Prostate gland (tissue), 2 donors: ENCODE measurements around the gene FARP1. TPM values are rescaled to one million over a fixed set of nuclear protein-coding genes. Genes with fewer than 3 reads are reported as not detected.

ENCODE experiments used
- DNase-seq: peaks from one replicate; pipeline ENCODE4 v3.0.0-alpha.2; 2019; ENCODE audit warnings: low spot score
- H3K27ac ChIP-seq, 2 donors: fragments of 200-600 bp; sonication (generic); 2 replicates each; pipeline ENCODE4 v1.5.1; 2017 to 2019
- H3K27me3 ChIP-seq: fragments of 200-600 bp; sonication (generic); replicated peaks from 2 replicates; pipeline ENCODE4 v1.5.1; 2019; ENCODE audit not compliant: insufficient read depth
- H3K36me3 ChIP-seq, 2 donors: fragments of 200-600 bp; sonication (generic); 1 replicate in 1 of 2; 2 replicates in 1 of 2; pipeline versions ENCODE4 v1.5.1 to v1.8.1; 2017 to 2019
- H3K4me1 ChIP-seq: fragments of 200-600 bp; sonication (generic); replicated peaks from 2 replicates; pipeline ENCODE4 v1.5.1; 2019
- H3K4me3 ChIP-seq, 2 donors: fragments of 200-600 bp; sonication (generic); 2 replicates each; pipeline ENCODE4 v1.5.1; 2017 to 2019
- H3K9me3 ChIP-seq: fragments of 200-600 bp; sonication (generic); 2 replicates; pipeline ENCODE4 v1.5.1; 2017
- CTCF ChIP-seq, 4 experiments: fragments of 200-600 bp in 2 of 4; fragments of 450-650 bp in 2 of 4; sonication (generic) in 2 of 4; IDR thresholded peaks; 1 replicate in 3 of 4; 2 replicates in 1 of 4; pipeline ENCODE4 v1.5.1; 2016 to 2019; ENCODE audit warnings: antibody characterized with exemption in 4 of 4, mild to moderate bottlenecking in 2 of 4, moderate library complexity in 2 of 4
- POLR2A ChIP-seq: fragments of 450-650 bp; IDR thresholded peaks from one replicate; pipeline ENCODE4 v1.6.1; 2016; ENCODE audit warnings: antibody characterized with exemption, mild to moderate bottlenecking
- POLR2AphosphoS5 ChIP-seq: sonication (generic); formaldehyde crosslinking; IDR thresholded peaks from one replicate; pipeline ENCODE4 v1.6.1; 2017; ENCODE audit warnings: antibody characterized with exemption
- WGBS: methylation state at CpG from one replicate; pipeline ENCODE4 v1.1.5; 2018; 5-methylcytosine and 5-hydroxymethylcytosine counted together
- intact Hi-C: fragments of 100-400 bp; cut with DNase I; formaldehyde crosslinking; loops from one replicate; pipeline ENCODE4 v1.14.2; 2022
- total RNA-seq, 2 donors: library from RNA; depleted of rRNA; stranded (reverse); fragments of >200 nt; gene quantifications; one replicate each; pipeline ENCODE4 v1.1.0, GENCODE V29; 2016

FARP1 gene
- total RNA-seq, 2 donors from 2014 or later, result 70.6 to 77.5 TPM

- peak overlapping the region in 1 of 2 donors; percentile 26 for H3K27ac ChIP-seq
- H3K4me1 ChIP-seq, result peaks cover 14% of the 10 kb centered on the region
- WGBS, result 79% methylated on average over 6 of the region's 6 CpGs
These were observed 349.6 kb downstream of the FARP1 start for GRCh38 chr13:98492335-98493041.

GRCh38 chr13:98493042-98493712, 350.3 kb downstream of the FARP1 start:
- no peak for DNase-seq
- Histone ChIP-seq H3K27me3 (no peaks in the 10 kb centered on the region), H3K9me3 (no peaks in the 10 kb centered on the region), H3K4me3 (no peak overlapping the region), H3K4me1 (peaks cover 15% of the 10 kb centered on the region), H3K27ac (peak overlapping the region in 1 of 2 donors; percentile 26), H3K36me3 (no peaks in the 10 kb centered on the region)
- intact Hi-C loops, result no loop called here
- 60% methylated on average over 6 of the region's 6 CpGs for WGBS
- no peak for TF ChIP-seq CTCF (IDR thresholded peaks at IDR 0.05)
- TF ChIP-seq POLR2A, result no peak
- no peak for TF ChIP-seq POLR2AphosphoS5

More at GRCh38 chr13:98492335-98493041, 349.6 kb downstream of the FARP1 start:
- intact Hi-C loops, result no loop called here
- TF ChIP-seq POLR2A, result no peak
- TF ChIP-seq POLR2AphosphoS5, result no peak
- TF ChIP-seq CTCF (IDR thresholded peaks at IDR 0.05), result no peak
- no peaks in the 10 kb centered on the region for H3K36me3 ChIP-seq
- no peaks in the 10 kb centered on the region for H3K9me3 ChIP-seq
- DNase-seq, result no peak
- H3K27me3 ChIP-seq, result no peaks in the 10 kb centered on the region
- H3K4me3 ChIP-seq, result no peak overlapping the region

- Histone ChIP-seq H3K4me1 (peaks cover 15% of the 10 kb centered on the region), H3K9me3 (no peaks in the 10 kb centered on the region), H3K27me3 (no peaks in the 10 kb centered on the region), H3K4me3 (no peak overlapping the region), H3K36me3 (no peaks in the 10 kb centered on the region), H3K27ac (peak overlapping the region in 1 of 2 donors; percentile 70)
- WGBS, result 83% methylated on average over 13 of the region's 13 CpGs
- no peak for DNase-seq
- intact Hi-C loops, result loop anchor here (5.0 kb wide), 2 partner anchors 42 to 83 kb away; partner anchors contain the start of gene STK24
- TF ChIP-seq CTCF (IDR thresholded peaks at IDR 0.05), result no peak
These were observed 351.9 kb downstream of the FARP1 start for GRCh38 chr13:98494769-98495168.

GRCh38 chr13:98495627-98496478, 353.0 kb downstream of the FARP1 start:
- DNase-seq, result no peak
- TF ChIP-seq POLR2A (no peak), POLR2AphosphoS5 (peak; percentile 40), CTCF (IDR thresholded peaks at IDR 0.05) (no peak)

More at GRCh38 chr13:98495627-98496478, 353.0 kb downstream of the FARP1 start:
- no peaks in the 10 kb centered on the region for H3K9me3 ChIP-seq
- no peaks in the 10 kb centered on the region for H3K36me3 ChIP-seq
- H3K27ac ChIP-seq, result peak overlapping the region; percentile 70 to 75
- intact Hi-C loops, result loop anchor here (5.0 kb wide), 2 partner anchors 44 to 81 kb away; partner anchors contain the start of gene STK24
- H3K4me1 ChIP-seq, result peaks cover 15% of the 10 kb centered on the region
- no peaks in the 10 kb centered on the region for H3K27me3 ChIP-seq
- H3K4me3 ChIP-seq, result no peak overlapping the region
- WGBS, result 22% methylated on average over 15 of the region's 15 CpGs
